Breast epithelium (tissue), 3 donors: Measurements from ENCODE around the gene MIGA2.

Experiments used
- CTCF ChIP-seq, 3 donors: fragments of 450-650 bp; IDR thresholded peaks; one replicate each; pipeline ENCODE4 v1.5.1; 2016 to 2017; ENCODE audit warnings: antibody characterized with exemption in 3 of 3, mild to moderate bottlenecking in 3 of 3, moderate library complexity in 3 of 3
- POLR2A ChIP-seq: fragments of 450-650 bp; IDR thresholded peaks from one replicate; pipeline ENCODE4 v1.6.1; 2016; ENCODE audit warnings: antibody characterized with exemption, mild to moderate bottlenecking, moderate library complexity
- POLR2AphosphoS5 ChIP-seq, 3 donors: sonication (generic); formaldehyde crosslinking; IDR thresholded peaks; one replicate each; pipeline ENCODE4 v1.6.1; 2017; ENCODE audit warnings: antibody characterized with exemption in 3 of 3

GRCh38 chr9:129021091-129021490 is 15.3 kb upstream of the MIGA2 start:
- TF ChIP-seq CTCF (IDR thresholded peaks at IDR 0.05) (no peak), POLR2A (no peak), POLR2AphosphoS5 (IDR thresholded peaks at IDR 0.05) (no peak)
